Measurements from ENCODE around the gene DLGAP4.

Gene DLGAP4

DNA sequence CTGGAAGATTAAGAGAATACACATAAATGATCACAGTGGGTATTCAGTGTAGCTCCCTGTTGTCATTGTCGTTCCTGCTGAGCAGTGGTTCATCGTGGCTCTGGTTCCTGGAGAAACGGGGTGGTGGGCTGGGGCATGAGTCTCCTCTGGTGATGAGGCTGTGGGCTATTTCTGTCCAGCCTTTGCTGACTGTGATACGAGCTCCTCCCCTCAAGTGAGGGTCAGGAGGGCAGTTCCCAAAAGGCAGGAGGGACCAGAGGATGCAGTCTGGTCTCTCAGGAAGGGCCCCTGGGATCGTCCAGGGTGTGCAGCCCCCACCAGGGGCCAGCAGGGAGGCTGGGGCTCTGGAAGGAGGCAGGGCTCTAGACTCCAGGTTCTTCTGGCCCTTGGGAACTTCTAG lies 31.1 kb upstream of the DLGAP4 start:
- no peak for DNase-seq (ENCODE audit: low read depth in 2 of 2)

DNA sequence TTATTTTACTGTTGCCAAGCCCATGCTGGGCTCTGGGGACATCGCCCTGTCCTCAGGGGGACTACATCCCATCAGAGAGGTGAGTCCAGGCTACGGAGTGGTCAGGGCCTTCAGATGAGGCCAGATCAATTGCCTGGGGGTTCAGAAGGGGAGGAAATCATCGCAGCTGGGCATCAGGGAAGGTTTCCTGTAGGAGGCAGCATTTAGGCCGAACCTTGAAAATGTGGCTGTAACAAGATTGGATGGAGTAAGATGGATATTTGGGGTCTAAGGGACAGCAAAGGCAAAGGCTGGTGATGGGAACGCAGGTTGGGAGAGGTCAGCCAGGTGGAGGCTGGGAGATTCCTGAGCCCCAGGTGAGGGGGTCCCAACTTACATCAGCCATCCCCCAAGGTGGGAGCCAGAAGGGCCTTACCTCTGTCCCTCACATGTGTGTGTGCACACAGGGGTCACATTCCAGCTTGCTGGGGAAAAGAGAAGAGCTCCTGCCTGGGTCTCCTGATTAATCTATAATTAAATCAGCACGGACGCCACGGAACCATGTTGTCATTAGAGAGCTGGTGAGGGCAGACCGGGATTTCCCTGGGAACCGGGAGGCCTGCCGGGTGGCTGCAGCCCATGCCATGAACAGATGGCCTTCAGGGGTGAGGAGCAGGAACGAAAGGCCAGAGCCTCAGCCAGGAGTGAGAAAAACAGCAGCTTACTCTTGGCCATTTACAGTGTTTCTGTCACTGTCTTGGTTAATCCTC lies 30.5 kb upstream of the DLGAP4 start:
- no peak for DNase-seq (ENCODE audit: low read depth in 2 of 2)

GRCh38 chr20:36277546-36277945 lies 28.6 kb upstream of the DLGAP4 start:
- no peak for DNase-seq (ENCODE audit: low read depth in 2 of 2)

GRCh38 chr20:36279362-36279761 lies 26.8 kb upstream of the DLGAP4 start:
- DNase-seq (ENCODE audit: low read depth in 2 of 2): no peak

GRCh38 chr20:36279776-36280175 lies 26.4 kb upstream of the DLGAP4 start:
- no peak for DNase-seq (ENCODE audit: low read depth in 2 of 2)

DNA sequence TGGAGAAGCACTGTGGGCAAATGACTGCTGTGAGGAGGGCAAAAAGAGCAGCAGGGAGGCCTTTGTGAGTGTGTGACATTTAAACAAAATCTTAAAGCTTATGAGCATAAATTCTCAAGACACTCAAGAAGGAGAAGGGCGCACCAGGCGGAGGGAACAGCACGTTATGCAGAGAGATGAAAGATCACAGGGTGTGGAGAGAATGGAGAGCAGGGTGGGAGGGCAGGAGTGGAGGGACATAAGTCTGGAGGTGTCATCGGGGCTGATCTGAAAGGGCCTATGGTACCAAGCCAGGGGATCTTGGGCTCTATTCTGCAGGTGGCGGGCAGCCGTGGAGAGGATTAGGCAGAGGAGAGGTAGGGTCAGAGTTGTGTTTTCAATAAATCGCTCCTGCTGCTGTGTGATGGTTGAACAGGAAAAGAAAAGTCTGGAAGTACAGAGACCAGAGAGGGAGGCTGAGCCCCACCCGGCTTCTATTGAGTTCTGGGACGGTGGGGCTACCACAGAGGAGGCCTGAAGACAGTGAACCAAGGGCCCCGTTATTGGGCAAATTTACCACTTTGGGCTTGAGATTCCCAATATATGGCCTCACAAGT lies 24.3 kb upstream of the DLGAP4 start:
- DNase-seq (ENCODE audit: low read depth in 2 of 2): no peak

GRCh38 chr20:36284751-36285150 lies 21.4 kb upstream of the DLGAP4 start:
- no peak for DNase-seq (ENCODE audit: low read depth in 2 of 2)

DNA sequence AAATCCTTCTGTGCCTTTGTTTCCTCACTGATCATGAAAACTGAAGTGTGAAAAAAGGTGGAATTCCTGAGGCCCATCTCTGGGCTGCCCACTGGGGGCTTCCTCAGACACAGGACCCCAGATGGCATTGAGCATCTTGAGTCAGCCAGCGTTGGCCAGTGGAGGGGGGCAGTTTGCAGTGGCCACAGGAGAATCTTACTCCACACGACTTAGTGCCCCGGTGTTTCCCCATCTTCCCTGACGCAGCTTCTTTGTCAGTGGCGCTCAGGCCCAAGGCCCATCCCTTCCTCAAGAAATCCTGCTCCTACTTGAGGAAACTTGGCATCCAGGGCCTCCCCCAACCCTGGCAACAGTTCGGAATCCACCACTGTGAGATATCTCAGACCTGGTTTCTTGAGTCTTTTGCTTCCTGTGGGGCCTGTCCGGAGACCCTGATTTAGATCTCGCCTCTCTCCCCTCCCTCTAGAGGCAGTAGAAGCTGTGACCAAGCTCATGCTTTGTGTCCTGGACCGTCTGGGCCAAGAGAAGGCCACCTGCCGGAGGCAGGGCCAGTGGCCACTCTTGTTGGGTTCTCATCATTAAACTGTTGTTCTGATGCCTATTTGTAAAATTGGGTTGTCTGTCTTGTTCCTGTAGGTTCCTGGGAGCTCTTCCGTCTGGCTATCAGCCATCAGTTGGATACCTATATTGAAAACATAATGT lies 20.2 kb upstream of the DLGAP4 start:
- no peak for DNase-seq (ENCODE audit: low read depth in 2 of 2)

- no peak for DNase-seq (ENCODE audit: low read depth in 2 of 2)
Measured at GRCh38 chr20:36297656-36298055, 8.5 kb upstream of the DLGAP4 start.

DNA sequence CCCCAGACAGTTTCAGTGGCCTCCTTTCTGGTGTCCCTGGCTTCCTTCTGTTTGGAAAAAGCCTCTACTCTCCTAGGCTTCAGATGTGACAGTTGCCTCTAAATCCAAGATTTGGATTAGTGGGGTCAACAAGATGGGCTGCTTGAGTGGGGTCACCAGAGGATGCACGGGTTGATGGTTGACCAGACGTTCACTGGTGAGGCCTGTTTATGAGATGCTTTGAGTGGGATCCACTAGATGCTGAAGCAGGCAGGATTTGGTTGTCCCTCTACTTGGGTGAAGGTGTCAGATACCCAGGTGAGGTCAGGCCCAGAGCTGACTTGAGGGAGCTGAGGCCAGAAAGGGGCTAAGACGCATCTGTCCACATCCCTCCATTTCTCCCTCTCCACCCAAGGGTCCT lies 8.1 kb upstream of the DLGAP4 start:
- no peak for DNase-seq (ENCODE audit: low read depth in 2 of 2)

- no peak for DNase-seq (ENCODE audit: low read depth in 2 of 2)
Measured at GRCh38 chr20:36298795-36299339, 7.3 kb upstream of the DLGAP4 start.

DNA sequence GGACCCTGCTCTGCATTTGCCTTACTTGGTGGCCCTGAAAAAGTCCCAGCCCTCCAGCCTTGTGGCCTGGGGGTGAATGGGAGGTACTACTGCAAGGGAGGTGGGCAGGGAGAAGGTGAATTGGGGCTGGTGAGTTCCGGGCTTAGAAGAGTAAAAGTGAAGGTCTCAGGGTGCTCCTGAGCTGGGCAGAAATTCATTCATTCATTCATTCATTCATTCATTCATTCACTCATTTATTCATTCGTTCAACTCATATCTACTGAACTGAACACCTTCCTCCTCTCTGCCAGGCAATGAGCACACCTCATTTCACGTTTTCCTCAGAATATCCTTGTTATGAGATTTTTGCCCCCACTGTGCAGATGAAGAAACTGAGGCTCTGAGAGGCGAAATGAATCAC lies 6.7 kb upstream of the DLGAP4 start:
- no peak for DNase-seq (ENCODE audit: low read depth in 2 of 2)

- DNase-seq (ENCODE audit: low read depth in 2 of 2): no peak
Measured at GRCh38 chr20:36301359-36302119, 4.6 kb upstream of the DLGAP4 start.

- DNase-seq (ENCODE audit: low read depth in 2 of 2): no peak
Measured at GRCh38 chr20:36303020-36303595, 3.0 kb upstream of the DLGAP4 start.

- DNase-seq (ENCODE audit: low read depth in 2 of 2): no peak
Measured at GRCh38 chr20:36303831-36304230, 2.3 kb upstream of the DLGAP4 start.

DNA sequence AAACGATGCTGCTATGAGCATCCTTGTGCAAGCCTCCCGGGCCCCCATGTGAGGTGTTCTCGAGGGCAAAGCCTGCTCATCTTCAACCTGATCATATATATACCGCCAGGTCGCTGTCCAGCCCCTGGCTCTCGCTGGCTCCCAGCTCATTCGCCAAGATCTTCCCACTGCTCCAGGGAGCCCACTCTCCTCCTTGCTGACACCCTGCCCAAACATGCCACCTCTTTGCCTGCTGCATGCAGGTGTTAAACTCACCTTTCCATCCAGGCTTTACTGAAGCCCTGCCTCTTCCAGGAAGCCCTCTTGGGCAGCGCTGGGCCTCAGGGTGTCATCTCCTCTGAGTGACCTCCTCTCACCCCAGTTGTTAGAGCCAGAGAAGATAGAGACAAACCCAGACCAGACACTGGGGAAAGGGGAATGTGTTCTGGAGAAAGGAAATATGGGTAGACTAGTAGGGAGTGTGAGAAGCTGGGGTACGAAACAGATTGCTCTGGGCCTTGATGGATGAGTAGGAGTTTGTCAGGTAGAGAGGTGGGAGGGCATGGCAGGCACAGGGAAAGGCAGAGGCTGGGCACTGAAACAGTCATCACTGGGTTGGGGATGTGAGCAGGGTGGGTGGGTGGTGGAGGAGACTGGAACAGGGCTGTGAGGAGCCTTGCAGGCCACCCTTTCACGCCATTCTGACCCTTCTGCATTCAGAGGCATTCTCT lies 1.2 kb upstream of the DLGAP4 start:
- no peak for DNase-seq (ENCODE audit: low read depth in 2 of 2)

DNA sequence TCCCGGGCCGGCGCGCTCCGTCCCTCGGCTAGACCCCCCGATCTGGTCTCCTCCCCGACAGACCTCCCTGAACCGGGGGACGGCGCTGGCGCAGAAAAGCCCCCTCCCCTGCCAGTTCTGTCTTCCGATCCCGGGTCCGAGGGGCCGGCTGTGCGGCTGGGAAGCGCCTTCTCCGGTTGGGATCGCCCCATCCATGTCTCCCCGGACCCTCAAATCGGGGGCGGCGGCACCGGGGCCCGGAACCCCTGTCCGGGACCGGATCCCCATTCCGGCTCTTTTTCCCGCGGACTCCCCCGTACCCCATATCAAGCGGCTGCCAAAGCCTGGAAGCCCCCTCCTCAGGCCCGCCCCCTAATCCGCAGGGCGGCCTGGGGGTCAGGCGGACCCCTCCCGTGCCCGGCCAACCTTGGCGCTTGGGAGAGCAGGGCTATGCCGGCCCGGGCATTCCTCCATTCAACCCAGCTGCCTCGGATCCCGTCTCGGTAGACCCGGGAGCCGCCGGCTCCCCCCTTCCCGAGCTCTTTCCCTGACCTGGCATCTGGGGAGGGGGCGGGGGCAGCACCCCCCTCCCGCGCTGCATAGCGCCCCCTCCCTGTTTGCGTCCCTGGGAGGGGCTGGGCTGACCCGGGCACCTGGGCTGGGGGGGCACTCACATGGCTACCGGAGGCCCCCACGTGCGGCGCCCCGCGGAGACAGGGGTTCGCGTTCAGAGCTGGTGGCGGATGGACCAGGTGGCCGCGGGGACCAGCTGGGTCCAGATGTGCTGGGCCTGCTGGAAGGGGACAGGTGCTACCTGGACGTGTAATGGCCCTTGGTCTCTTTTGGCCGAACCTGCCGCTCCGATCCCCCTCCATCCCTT lies 643 bp downstream of the DLGAP4 start:
- DNase-seq (ENCODE audit: low read depth in 2 of 2): no peak

DNA sequence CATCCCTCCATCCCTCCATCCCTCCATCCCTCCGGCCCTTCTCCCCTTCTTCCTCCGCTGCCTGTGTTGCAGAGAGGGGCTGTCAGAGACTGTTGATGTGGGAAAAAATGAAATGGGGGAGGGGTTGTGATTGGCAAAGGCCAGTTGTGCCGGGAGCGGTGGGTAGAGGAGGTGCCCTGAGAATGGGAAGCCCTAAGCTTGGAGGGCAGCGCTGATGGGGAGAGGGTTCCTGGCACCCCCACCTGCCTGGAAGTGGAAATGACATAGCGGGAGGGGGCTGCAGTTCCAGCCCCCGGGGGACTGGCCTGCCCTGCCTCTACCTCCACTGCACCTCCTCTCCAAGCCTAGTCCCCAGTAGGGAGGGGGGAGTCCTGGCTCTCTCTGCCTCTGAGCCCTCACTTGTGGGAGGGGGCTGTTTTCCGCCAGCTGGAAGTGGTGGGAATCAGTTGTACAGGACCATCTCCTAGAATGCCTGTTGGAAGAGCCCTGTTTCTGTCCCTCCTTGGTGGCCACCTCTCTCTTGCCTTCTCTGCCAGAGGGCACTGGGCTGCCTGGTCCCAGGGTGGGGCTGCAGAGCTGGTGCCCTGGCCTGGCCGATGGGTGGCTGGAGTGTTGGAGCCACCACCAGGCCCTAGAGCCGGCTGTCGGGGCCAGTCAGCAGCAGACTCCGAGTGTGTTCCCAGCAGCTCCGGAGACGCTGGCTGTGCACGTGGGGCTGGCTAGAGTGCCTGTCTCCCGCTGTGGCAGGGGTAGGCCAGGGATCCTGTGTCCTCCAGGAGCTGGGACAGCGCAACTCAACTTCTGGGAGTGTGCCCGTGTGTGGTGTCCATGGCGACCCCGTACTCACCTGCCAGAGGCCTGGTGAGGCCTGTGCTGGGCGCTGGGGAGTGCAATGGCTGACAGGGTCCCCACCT lies 1.5 kb downstream of the DLGAP4 start:
- no peak for DNase-seq (ENCODE audit: low read depth in 2 of 2)

- no peak for DNase-seq (ENCODE audit: low read depth in 2 of 2)
Measured at GRCh38 chr20:36308353-36308752, 2.2 kb downstream of the DLGAP4 start.

All from stimulated activated CD4-positive, alpha-beta T cell treated with anti-CD3 and anti-CD28 coated beads, Interleukin-4, amount 100 ng/mL, for 48 hours (primary cell).